IMR-90 (cell line): ENCODE data around the gene KIAA0232. TPM values are rescaled to one million over a fixed set of nuclear protein-coding genes. Genes with fewer than 3 reads are reported as not detected.

ENCODE experiments used
- ATAC-seq: fragments of 200-7000 bp; cut with Tn5 transposase; 2 replicates; pipeline ENCODE4 v1.9.1; 2020; ENCODE audit warnings: low read depth, mild to moderate bottlenecking, moderate library complexity
- BruUV-seq: library from RNA; stranded (reverse); fragments of 400-500 nt; replicated peaks from 2 replicates; lab custom pipeline; 2021; lab: Mats Ljungman, UMichigan
- CTCF ChIA-PET: fragments of 300-600 bp; formaldehyde crosslinking; extraction: SDS; loops from one replicate; lab custom pipeline; 2021; ENCODE audit warnings: antibody characterized with exemption; lab: Yijun Ruan, JAX
- POLR2A ChIA-PET: fragments of 300-600 bp; sonication (Branson Sonifier 250); formaldehyde crosslinking; loops from one replicate; lab custom pipeline; 2022; ENCODE audit warnings: antibody characterized with exemption; ENCODE audit not compliant: unreplicated experiment; lab: Charles Lee
- DNase-seq: peaks from one replicate; pipeline ENCODE4 v3.0.0; 2013
- H2AFZ ChIP-seq: replicated peaks from 2 replicates; pipeline ENCODE3; 2013; ENCODE audit warnings: low read length, mild to moderate bottlenecking; ENCODE audit not compliant: poor library complexity
- H2AK5ac ChIP-seq: 2 replicates; pipeline ENCODE4 v1.6.1; 2013; ENCODE audit warnings: low read depth, low read length, inconsistent platforms
- H2AK9ac ChIP-seq: replicated peaks from 2 replicates; pipeline ENCODE3; 2013; ENCODE audit warnings: mild to moderate bottlenecking, low read depth, low read length, moderate library complexity; ENCODE audit not compliant: poor library complexity
- H2BK120ac ChIP-seq: 2 replicates; pipeline ENCODE4 v1.6.1; 2013; ENCODE audit warnings: low read depth, low read length, inconsistent platforms
- H2BK15ac ChIP-seq: 3 replicates; pipeline ENCODE4 v1.6.1; 2013; ENCODE audit warnings: low read depth, low read length, inconsistent platforms
- H2BK20ac ChIP-seq: 2 replicates; pipeline ENCODE4 v1.6.1; 2013; ENCODE audit warnings: low read depth, mild to moderate bottlenecking, inconsistent platforms, low read length, moderate library complexity
- H2BK5ac ChIP-seq: 2 replicates; pipeline ENCODE4 v1.6.1; 2013; ENCODE audit warnings: mild to moderate bottlenecking, low read depth, low read length, inconsistent platforms; ENCODE audit not compliant: poor library complexity, severe bottlenecking
- H3K14ac ChIP-seq: replicated peaks from 2 replicates; pipeline ENCODE4 v1.6.1; 2013; ENCODE audit warnings: low read depth, low read length, inconsistent platforms
- H3K18ac ChIP-seq: 2 replicates; pipeline ENCODE4 v1.6.1; 2013; ENCODE audit warnings: low read depth, low read length, control low read depth
- H3K23ac ChIP-seq: 2 replicates; pipeline ENCODE4 v1.6.1; 2013; ENCODE audit warnings: low read depth, low read length, inconsistent platforms
- H3K27ac ChIP-seq: 2 replicates; pipeline ENCODE4 v1.5.1; 2013; ENCODE audit warnings: mild to moderate bottlenecking, control low read depth, low read length; ENCODE audit not compliant: insufficient read depth
- H3K27me3 ChIP-seq: 2 replicates; pipeline ENCODE4 v1.6.1; 2013; ENCODE audit warnings: low read length; ENCODE audit not compliant: control insufficient read depth, insufficient read depth
- H3K36me3 ChIP-seq: 2 replicates; pipeline ENCODE4 v1.6.1; 2013; ENCODE audit warnings: low read length, mixed read lengths; ENCODE audit not compliant: control insufficient read depth, insufficient read depth
- H3K4ac ChIP-seq: 2 replicates; pipeline ENCODE4 v1.6.1; 2013; ENCODE audit warnings: low read depth, low read length, inconsistent platforms
- H3K4me1 ChIP-seq: 2 replicates; pipeline ENCODE4 v1.6.1; 2013; ENCODE audit warnings: low read length, mixed read lengths; ENCODE audit not compliant: control insufficient read depth, insufficient read depth
- H3K4me2 ChIP-seq: 2 replicates; pipeline ENCODE4 v1.6.1; 2013; ENCODE audit warnings: low read depth, mild to moderate bottlenecking, control low read depth, low read length, moderate library complexity
- H3K4me3 ChIP-seq: 2 replicates; pipeline ENCODE4 v1.5.1; 2013; ENCODE audit warnings: low read depth, mild to moderate bottlenecking, control low read depth, low read length, moderate library complexity; ENCODE audit not compliant: insufficient read depth
- H3K56ac ChIP-seq: 2 replicates; pipeline ENCODE4 v1.6.1; 2013; ENCODE audit warnings: low read length, inconsistent platforms; ENCODE audit not compliant: insufficient read depth; ENCODE audit errors: extremely low read depth
- H3K79me1 ChIP-seq, 2 experiments: 2 replicates each; pipeline ENCODE4 v1.6.1; 2013; ENCODE audit warnings: low read length in 2 of 2, inconsistent platforms in 1 of 2, low read depth in 1 of 2
- H3K9ac ChIP-seq: 2 replicates; pipeline ENCODE4 v1.6.1; 2013; ENCODE audit warnings: low read depth, low read length, control low read depth
- H3K9me1 ChIP-seq: 2 replicates; pipeline ENCODE4 v1.6.1; 2013; ENCODE audit warnings: low read length, inconsistent platforms; ENCODE audit not compliant: insufficient read depth
- H3K9me3 ChIP-seq: 2 replicates; pipeline ENCODE4 v1.6.1; 2013; ENCODE audit warnings: low read length; ENCODE audit not compliant: control insufficient read depth, insufficient read depth
- H4K20me1 ChIP-seq: 2 replicates; pipeline ENCODE4 v1.6.1; 2013; ENCODE audit warnings: low read length, inconsistent platforms; ENCODE audit not compliant: insufficient read depth
- H4K5ac ChIP-seq: 2 replicates; pipeline ENCODE4 v1.6.1; 2013; ENCODE audit warnings: mild to moderate bottlenecking, low read depth, low read length, control low read depth
- H4K8ac ChIP-seq, 2 experiments: 2 replicates each; pipeline ENCODE4 v1.6.1; 2013; ENCODE audit warnings: low read depth in 2 of 2, low read length in 2 of 2, control low read depth in 1 of 2, inconsistent platforms in 1 of 2
- H4K91ac ChIP-seq: 2 replicates; pipeline ENCODE4 v1.6.1; 2013; ENCODE audit warnings: low read depth, low read length, inconsistent platforms; ENCODE audit not compliant: insufficient read depth
- BHLHE40 ChIP-seq: fragments of 150-350 bp; IDR thresholded peaks from 2 replicates; pipeline ENCODE4 v1.6.1; 2016; ENCODE audit warnings: mild to moderate bottlenecking, low read depth, low read length
- CEBPB ChIP-seq: IDR thresholded peaks from 2 replicates; pipeline ENCODE4 v1.6.1; 2012; ENCODE audit warnings: low read depth, low read length, improper control_type of control experiment
- CHD1 ChIP-seq: IDR thresholded peaks from 2 replicates; pipeline ENCODE4 v1.6.1; 2012; ENCODE audit warnings: low read depth, low read length, improper control_type of control experiment
- CTCF ChIP-seq: conservative IDR thresholded peaks from 2 replicates; pipeline ENCODE4 v1.5.1; 2012; ENCODE audit warnings: mild to moderate bottlenecking, low read depth, low read length, improper control_type of control experiment
- ELK1 ChIP-seq: fragments of 150-350 bp; IDR thresholded peaks from 2 replicates; pipeline ENCODE4 v1.6.1; 2016; ENCODE audit warnings: low read depth, mild to moderate bottlenecking, low read length, moderate library complexity, borderline replicate concordance
- FOS ChIP-seq: fragments of 150-350 bp; IDR thresholded peaks from 2 replicates; pipeline ENCODE4 v1.6.1; 2016; ENCODE audit warnings: low read depth, low read length
- MAFK ChIP-seq: IDR thresholded peaks from 2 replicates; pipeline ENCODE4 v1.6.1; 2012; ENCODE audit warnings: low read depth, low read length, improper control_type of control experiment
- MAZ ChIP-seq: IDR thresholded peaks from 2 replicates; pipeline ENCODE4 v1.6.1; 2012; ENCODE audit warnings: low read depth, mild to moderate bottlenecking, low read length, improper control_type of control experiment, moderate library complexity, borderline replicate concordance
- MXI1 ChIP-seq: IDR thresholded peaks from 2 replicates; pipeline ENCODE4 v1.6.1; 2012; ENCODE audit warnings: low read depth, mild to moderate bottlenecking, low read length, moderate library complexity, borderline replicate concordance
- NFE2L2 ChIP-seq: fragments of 150-350 bp; IDR thresholded peaks from 2 replicates; pipeline ENCODE4 v1.6.1; 2016; ENCODE audit warnings: low read depth, mild to moderate bottlenecking, low read length
- POLR2A ChIP-seq: IDR thresholded peaks from 2 replicates; pipeline ENCODE4 v1.6.1; 2012; ENCODE audit warnings: mild to moderate bottlenecking, low read depth, low read length
- RAD21 ChIP-seq: IDR thresholded peaks from 2 replicates; pipeline ENCODE4 v1.6.1; 2012; ENCODE audit warnings: low read length, improper control_type of control experiment
- RCOR1 ChIP-seq: IDR thresholded peaks from 2 replicates; pipeline ENCODE4 v1.6.1; 2012; ENCODE audit warnings: mild to moderate bottlenecking, low read length, improper control_type of control experiment; ENCODE audit not compliant: insufficient replicate concordance
- RFX5 ChIP-seq: IDR thresholded peaks from 2 replicates; pipeline ENCODE4 v1.8.0; 2012; ENCODE audit warnings: low read depth, mild to moderate bottlenecking, low read length, moderate library complexity
- SMC3 ChIP-seq: fragments of 150-350 bp; IDR thresholded peaks from 2 replicates; pipeline ENCODE4 v1.6.1; 2016; ENCODE audit warnings: low read depth, mild to moderate bottlenecking, antibody characterized with exemption, low read length, moderate library complexity
- USF2 ChIP-seq: fragments of 150-350 bp; IDR thresholded peaks from 2 replicates; pipeline ENCODE4 v1.6.1; 2017; ENCODE audit warnings: mild to moderate bottlenecking, antibody characterized with exemption, low read length, low read depth
- WGBS, 2 experiments: methylation state at CpG; one replicate each; pipeline versions ENCODE4 v1.1.5 to v1.1.7; 2013; ENCODE audit warnings: missing lambda C conversion rate in 2 of 2; ENCODE audit not compliant: insufficient read length in 1 of 2; ENCODE audit errors: extremely low coverage in 2 of 2; 5-methylcytosine and 5-hydroxymethylcytosine counted together
- dilution Hi-C: fragments of 300-500 bp; cut with HindIII; formaldehyde crosslinking; loops from one replicate; pipeline ENCODE4 v1.14.3; 2018; ENCODE audit warnings: low sequenced_read_pairs; ENCODE audit not compliant: unreplicated experiment
- in situ Hi-C: fragments of 300-500 bp; cut with MboI; formaldehyde crosslinking; loops from 3 replicates; pipeline ENCODE4 v1.14.3; 2019; ENCODE audit warnings: low sequenced_read_pairs, inconsistent platforms, mixed read lengths
- intact Hi-C: fragments of 100-400 bp; cut with micrococcal nuclease; formaldehyde crosslinking; loops from 2 replicates; pipeline ENCODE4 v1.10.0; 2022
- polyA plus RNA-seq, 3 experiments: library from polyadenylated mRNA; depleted of rRNA; stranded (reverse); fragments of >200 nt; gene quantifications; 2 replicates each; pipeline ENCODE4 v1.2.3, GENCODE V29; 2012; ENCODE audit warnings: low replicate concordance in 1 of 3
- total RNA-seq: library from RNA; depleted of rRNA; stranded (reverse); fragments of >200 nt; gene quantifications from 2 replicates; pipeline ENCODE4 v1.2.3, GENCODE V29; 2012

KIAA0232 gene
- total and polyA plus RNA-seq, 2 of the 4 experiments (the other 2 are of a cell fraction) = 6.8 to 19.5 TPM

- intact Hi-C loops (no loop called here), in situ Hi-C loops (no loop called here), dilution Hi-C loops (no loop called here)
- H4K91ac ChIP-seq = no peak overlapping the region
- H3K4me3 ChIP-seq = no peak overlapping the region
- peaks cover 8% of the 10 kb centered on the region for H3K4me1 ChIP-seq
- H2BK20ac ChIP-seq = no peak overlapping the region
- BruUV-seq = no TSS peak
- no peak for TF ChIP-seq MAFK
- no peak for TF ChIP-seq MAZ
- no peak for TF ChIP-seq MXI1
- no peak for TF ChIP-seq RFX5
- no peak for TF ChIP-seq ELK1
- no peak for TF ChIP-seq SMC3
- TF ChIP-seq FOS = no peak
- TF ChIP-seq RCOR1 = no peak
- TF ChIP-seq BHLHE40 = no peak
- TF ChIP-seq NFE2L2 = no peak
- TF ChIP-seq CTCF = no peak
- no peak for TF ChIP-seq USF2
- TF ChIP-seq CEBPB = no peak
- no peak for TF ChIP-seq RAD21
- TF ChIP-seq POLR2A = no peak
- TF ChIP-seq CHD1 = no peak
- no peak overlapping the region for H2AFZ ChIP-seq
- no peak overlapping the region for H2AK9ac ChIP-seq
- ATAC-seq (no peak), DNase-seq (peak; percentile 12)
- ChIA-PET CTCF (no interaction called here), POLR2A (no interaction called here)
- peak overlapping the region; percentile 25 for H3K14ac ChIP-seq
- no peak overlapping the region for H3K56ac ChIP-seq
- H4K5ac ChIP-seq = no peak overlapping the region
- no peak overlapping the region for H3K9ac ChIP-seq
- H3K4me2 ChIP-seq = no peak overlapping the region
- H2BK120ac ChIP-seq = no peak overlapping the region
- H2BK5ac ChIP-seq = no peak overlapping the region
- no peak overlapping the region for H3K4ac ChIP-seq
- 93% methylated on average over 2 of the region's 8 CpGs; no CpG with 5 or more reads in 1 of the 2 experiments for WGBS, 2 experiments
- H4K20me1 ChIP-seq = peaks cover 67% of the 10 kb centered on the region
- H3K79me1 ChIP-seq = peaks cover 40 to 78% of the 10 kb centered on the region in 2 experiments
- H3K27ac ChIP-seq = no peak overlapping the region
- H2AK5ac ChIP-seq = no peak overlapping the region
- no peaks in the 10 kb centered on the region for H3K9me3 ChIP-seq
- peaks cover 4% of the 10 kb centered on the region for H3K36me3 ChIP-seq
- no peak overlapping the region for H2BK15ac ChIP-seq
- no peak overlapping the region for H4K8ac ChIP-seq
- H3K23ac ChIP-seq = no peak overlapping the region
- no peaks in the 10 kb centered on the region for H3K27me3 ChIP-seq
- H3K9me1 ChIP-seq = peaks cover 33% of the 10 kb centered on the region
- H3K18ac ChIP-seq = no peak overlapping the region
Observed at GRCh38 chr4:6802025-6802424, 19.5 kb downstream of the KIAA0232 start.
